Fibroblast of lung (primary cell): Measurements from ENCODE around the gene PXYLP1. TPM values are rescaled to one million over a fixed set of nuclear protein-coding genes. Genes with fewer than 3 reads are reported as not detected.

Source experiments
- DNase-seq, 2 donors: peaks; one replicate each; pipeline versions ENCODE4 v3.0.0 to v3.0.0-alpha.2; 2010; ENCODE audit warnings: low read depth in 2 of 2
- H2AFZ ChIP-seq: 2 replicates; pipeline ENCODE4 v1.5.1; 2012; ENCODE audit warnings: low read length, control low read depth, inconsistent platforms
- H3K27ac ChIP-seq: 2 replicates; pipeline ENCODE4 v1.5.1; 2011; ENCODE audit warnings: low read length, control low read depth; ENCODE audit not compliant: insufficient read depth
- H3K27me3 ChIP-seq: 2 replicates; pipeline ENCODE4 v1.5.1; 2011; ENCODE audit warnings: mild to moderate bottlenecking, low read length; ENCODE audit not compliant: control insufficient read depth, insufficient read depth
- H3K36me3 ChIP-seq: 2 replicates; pipeline ENCODE4 v1.5.1; 2011; ENCODE audit warnings: low read length; ENCODE audit not compliant: control insufficient read depth, insufficient read depth
- H3K4me1 ChIP-seq: 2 replicates; pipeline ENCODE4 v1.5.1; 2011; ENCODE audit warnings: low read length; ENCODE audit not compliant: control insufficient read depth, insufficient read depth; ENCODE audit errors: extremely low read depth
- H3K4me2 ChIP-seq: 2 replicates; pipeline ENCODE4 v1.5.1; 2011; ENCODE audit warnings: low read length, control low read depth; ENCODE audit not compliant: insufficient read depth; ENCODE audit errors: extremely low read depth
- H3K4me3 ChIP-seq, 4 experiments: fragments of 200-600 bp in 1 of 4; sonication (generic) in 1 of 4; replicated peaks in 1 of 4; 2 replicates each; pipeline ENCODE4 v1.5.1; 2011 to 2016; ENCODE audit warnings: low read length in 4 of 4, low read depth in 3 of 4, mild to moderate bottlenecking in 3 of 4, control low read depth in 2 of 4, inconsistent platforms in 1 of 4, mixed read lengths in 1 of 4; ENCODE audit not compliant: insufficient read depth in 1 of 4; ENCODE audit errors: control extremely low read depth in 1 of 4
- H3K79me2 ChIP-seq: 2 replicates; pipeline ENCODE4 v1.5.1; 2012; ENCODE audit warnings: mild to moderate bottlenecking, low read length, inconsistent platforms; ENCODE audit not compliant: control insufficient read depth, insufficient read depth
- H3K9ac ChIP-seq: 2 replicates; pipeline ENCODE4 v1.5.1; 2011; ENCODE audit warnings: mild to moderate bottlenecking, low read length, control low read depth; ENCODE audit not compliant: insufficient read depth
- H3K9me3 ChIP-seq: 2 replicates; pipeline ENCODE4 v1.5.1; 2012; ENCODE audit warnings: low read depth, low read length; ENCODE audit not compliant: control insufficient read depth, insufficient read depth
- H4K20me1 ChIP-seq: 2 replicates; pipeline ENCODE4 v1.5.1; 2011; ENCODE audit warnings: low read length; ENCODE audit not compliant: control insufficient read depth, insufficient read depth; ENCODE audit errors: extremely low read depth
- EZH2 ChIP-seq: IDR thresholded peaks from 2 replicates; pipeline ENCODE4 v1.5.1; 2012; ENCODE audit warnings: low read length, control low read depth, mild to moderate bottlenecking; ENCODE audit errors: missing control alignments
- polyA plus RNA-seq, 2 donors: library from polyadenylated mRNA; depleted of rRNA in 1 of 2; stranded (reverse) in 1 of 2; unstranded in 1 of 2; fragments of >200 nt; gene quantifications; 2 replicates each; pipeline ENCODE4 v1.2.1, GENCODE V29; 2011 to 2012; ENCODE audit warnings: missing spikeins in 1 of 2
- total RNA-seq: library from RNA; depleted of rRNA; stranded (reverse); fragments of >200 nt; gene quantifications from 2 replicates; pipeline ENCODE4 v1.2.1, GENCODE V29; 2014
- TF ChIP-seq, protein P1 (sequence below), 2 donors: IDR thresholded peaks in 1 of 2; conservative IDR thresholded peaks in 1 of 2; 1 replicate in 1 of 2; 2 replicates in 1 of 2; pipeline ENCODE4 v1.5.1; 2011 to 2012; ENCODE audit warnings: low read length in 2 of 2, control low read depth in 1 of 2, inconsistent platforms in 1 of 2, low read depth in 1 of 2, mild to moderate bottlenecking in 1 of 2

The PXYLP1 gene
- total and polyA plus RNA-seq, 2 donors (not counting 1 experiment from before 2014, with no cell fraction given), result 5.1 to 7.0 TPM

DNA sequence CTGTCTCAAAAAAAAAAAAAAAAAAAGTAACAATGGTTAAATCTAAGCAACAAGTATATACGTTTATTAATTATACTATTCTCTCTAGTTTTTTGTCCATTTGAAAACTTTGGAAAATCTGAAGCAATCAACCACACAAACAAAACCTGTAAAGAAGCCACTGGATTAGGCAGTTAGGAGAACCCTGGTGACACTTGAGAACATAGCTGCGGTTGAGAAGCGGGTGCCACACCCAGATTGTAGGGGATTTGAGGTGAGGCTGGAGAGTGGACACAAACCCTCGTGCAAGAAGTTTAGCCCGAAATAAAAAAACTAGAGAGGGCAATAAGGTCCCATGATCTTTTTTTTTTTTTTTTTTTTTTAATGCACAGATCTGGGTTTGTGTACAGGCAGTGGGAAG lies 110.8 kb downstream of the PXYLP1 start:
- no peak overlapping the region for H3K27ac ChIP-seq
- no peak overlapping the region for H3K4me3 ChIP-seq
- no peaks in the 10 kb centered on the region for H3K4me1 ChIP-seq
- TF ChIP-seq EZH2, result no peak
- TF ChIP-seq, protein P1, sequence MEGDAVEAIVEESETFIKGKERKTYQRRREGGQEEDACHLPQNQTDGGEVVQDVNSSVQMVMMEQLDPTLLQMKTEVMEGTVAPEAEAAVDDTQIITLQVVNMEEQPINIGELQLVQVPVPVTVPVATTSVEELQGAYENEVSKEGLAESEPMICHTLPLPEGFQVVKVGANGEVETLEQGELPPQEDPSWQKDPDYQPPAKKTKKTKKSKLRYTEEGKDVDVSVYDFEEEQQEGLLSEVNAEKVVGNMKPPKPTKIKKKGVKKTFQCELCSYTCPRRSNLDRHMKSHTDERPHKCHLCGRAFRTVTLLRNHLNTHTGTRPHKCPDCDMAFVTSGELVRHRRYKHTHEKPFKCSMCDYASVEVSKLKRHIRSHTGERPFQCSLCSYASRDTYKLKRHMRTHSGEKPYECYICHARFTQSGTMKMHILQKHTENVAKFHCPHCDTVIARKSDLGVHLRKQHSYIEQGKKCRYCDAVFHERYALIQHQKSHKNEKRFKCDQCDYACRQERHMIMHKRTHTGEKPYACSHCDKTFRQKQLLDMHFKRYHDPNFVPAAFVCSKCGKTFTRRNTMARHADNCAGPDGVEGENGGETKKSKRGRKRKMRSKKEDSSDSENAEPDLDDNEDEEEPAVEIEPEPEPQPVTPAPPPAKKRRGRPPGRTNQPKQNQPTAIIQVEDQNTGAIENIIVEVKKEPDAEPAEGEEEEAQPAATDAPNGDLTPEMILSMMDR (conservative IDR thresholded peaks at IDR 0.05 in 1 of 2, IDR thresholded peaks at IDR 0.05 in 1 of 2; ENCODE audit: low read depth in 1 of 2, low read length in 2 of 2), result no peak
- no peaks in the 10 kb centered on the region for H3K79me2 ChIP-seq
- no peak for DNase-seq
- H4K20me1 ChIP-seq, result no peaks in the 10 kb centered on the region
- H3K9ac ChIP-seq, result no peak overlapping the region
- H3K9me3 ChIP-seq, result no peaks in the 10 kb centered on the region
- no peak overlapping the region for H2AFZ ChIP-seq
- no peaks in the 10 kb centered on the region for H3K36me3 ChIP-seq
- H3K4me2 ChIP-seq, result no peak overlapping the region
- no peaks in the 10 kb centered on the region for H3K27me3 ChIP-seq

DNA sequence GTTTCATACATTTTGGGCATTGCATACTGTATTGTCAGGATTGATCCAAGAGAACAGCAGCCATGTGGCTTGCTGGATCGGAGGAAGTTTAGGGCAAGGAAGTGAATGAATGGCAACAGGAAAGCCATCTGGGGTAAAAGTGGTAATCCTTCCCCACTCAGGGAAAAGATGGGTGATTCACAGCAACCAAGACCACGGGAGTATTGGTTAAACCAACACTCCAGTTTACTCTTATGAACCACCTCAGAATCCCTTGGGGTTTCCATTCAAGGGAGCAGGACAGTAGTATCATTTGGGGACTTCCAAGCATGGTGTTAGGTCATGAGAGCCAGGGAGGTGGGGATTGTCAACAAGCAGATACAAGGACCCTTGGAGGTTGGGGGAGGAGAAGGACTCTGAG lies 111.5 kb downstream of the PXYLP1 start:
- DNase-seq, result no peak
- TF ChIP-seq, protein P1 (conservative IDR thresholded peaks at IDR 0.05 in 1 of 2, IDR thresholded peaks at IDR 0.05 in 1 of 2; ENCODE audit: low read depth in 1 of 2, low read length in 2 of 2), result no peak
- no peak for TF ChIP-seq EZH2
- H3K79me2 ChIP-seq, result no peaks in the 10 kb centered on the region
- H3K27me3 ChIP-seq, result no peaks in the 10 kb centered on the region
- no peaks in the 10 kb centered on the region for H4K20me1 ChIP-seq
- H3K9ac ChIP-seq, result no peak overlapping the region
- H3K4me2 ChIP-seq, result no peak overlapping the region
- H2AFZ ChIP-seq, result no peak overlapping the region
- no peaks in the 10 kb centered on the region for H3K9me3 ChIP-seq
- H3K36me3 ChIP-seq, result no peaks in the 10 kb centered on the region
- H3K4me1 ChIP-seq, result no peaks in the 10 kb centered on the region
- no peak overlapping the region for H3K27ac ChIP-seq
- H3K4me3 ChIP-seq, result no peak overlapping the region

DNA sequence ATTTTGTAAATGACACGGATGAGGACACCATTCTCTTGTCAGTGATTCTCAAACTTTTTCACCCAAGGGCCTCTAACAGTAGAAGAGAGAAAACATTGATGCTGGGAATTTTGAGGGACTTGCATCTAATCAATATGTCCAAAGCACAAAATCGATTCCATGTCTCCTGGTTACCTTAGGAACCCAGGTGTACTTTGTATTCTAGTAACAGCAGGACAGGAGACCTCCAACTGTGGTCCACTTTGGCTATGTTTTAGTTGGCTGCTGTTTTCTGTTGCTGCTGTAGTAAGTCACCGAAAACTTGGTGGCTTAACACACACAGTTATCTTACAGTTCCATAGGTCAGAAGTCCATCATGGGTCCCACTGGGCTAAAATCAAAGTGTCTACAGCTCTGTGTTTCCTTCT lies 112.2 kb downstream of the PXYLP1 start:
- Histone ChIP-seq H3K27ac (no peak overlapping the region), H3K9me3 (no peaks in the 10 kb centered on the region), H2AFZ (no peak overlapping the region), H3K4me1 (peaks cover 3% of the 10 kb centered on the region), H4K20me1 (no peaks in the 10 kb centered on the region), H3K79me2 (no peaks in the 10 kb centered on the region), H3K27me3 (no peaks in the 10 kb centered on the region), H3K36me3 (no peaks in the 10 kb centered on the region), H3K4me3 (no peak overlapping the region), H3K9ac (no peak overlapping the region), H3K4me2 (no peak overlapping the region)
- TF ChIP-seq, protein P1 (conservative IDR thresholded peaks at IDR 0.05 in 1 of 2, IDR thresholded peaks at IDR 0.05 in 1 of 2; ENCODE audit: low read depth in 1 of 2, low read length in 2 of 2), result no peak
- TF ChIP-seq EZH2, result no peak
- DNase-seq, result no peak

Other genes starting within 250 kb of the PXYLP1 start
- not detected in 2 replicates for gene SPSB4, start 180.5 kb upstream of the PXYLP1 start, total RNA-seq
- 0.02 TPM in 1 of 2 replicates, not detected in the other for gene SPSB4, start 180.5 kb upstream of the PXYLP1 start, polyA plus RNA-seq
- gene ZBTB38, start 136.7 kb downstream of the PXYLP1 start, total RNA-seq, result 142 and 191 TPM in 2 replicates
- 64.0 and 96.0 TPM in 2 replicates for gene ZBTB38, start 136.7 kb downstream of the PXYLP1 start, polyA plus RNA-seq